Vagina (tissue), 2 donors: ENCODE data around the gene PLAAT4.

Source experiments
- CTCF ChIP-seq, 3 experiments: fragments of 450-650 bp in 2 of 3; fragments of 200-600 bp in 1 of 3; sonication (generic) in 1 of 3; IDR thresholded peaks; one replicate each; pipeline ENCODE4 v1.5.1; 2017 to 2019; ENCODE audit warnings: antibody characterized with exemption in 3 of 3, mild to moderate bottlenecking in 2 of 3, moderate library complexity in 2 of 3
- POLR2AphosphoS5 ChIP-seq, 2 donors: sonication (generic); formaldehyde crosslinking; IDR thresholded peaks; one replicate each; pipeline ENCODE4 v1.9.0; 2017; ENCODE audit warnings: antibody characterized with exemption in 2 of 2, mild to moderate bottlenecking in 2 of 2, low read depth in 1 of 2; ENCODE audit not compliant: insufficient read depth in 1 of 2

GRCh38 chr11:63530021-63530420, 6.6 kb upstream of the PLAAT4 start:
- no peak for TF ChIP-seq CTCF (IDR thresholded peaks at IDR 0.05)
- no peak for TF ChIP-seq POLR2AphosphoS5 (IDR thresholded peaks at IDR 0.05; ENCODE audit: insufficient read depth in 1 of 2, low read depth in 1 of 2)
